Astrocyte (in vitro differentiated cells and primary cell): ENCODE results near the gene HTRA2. TPM values are rescaled to one million over a fixed set of nuclear protein-coding genes. Genes with fewer than 3 reads are reported as not detected.

Experiments used
- DNase-seq: peaks from one replicate; pipeline ENCODE4 v3.0.0-alpha.2; 2010; ENCODE audit warnings: low read depth
- FAIRE-seq: peaks from 2 replicates; lab custom pipeline; 2011; peaks lifted over from hg19 to GRCh38; lab: Jason Lieb, UNC
- H2AFZ ChIP-seq: 2 replicates; pipeline ENCODE4 v1.6.0; 2012; ENCODE audit warnings: low read depth, low read length, inconsistent platforms
- H3K27ac ChIP-seq: 2 replicates; pipeline ENCODE4 v1.5.1; 2011; ENCODE audit warnings: low read depth, low read length, inconsistent platforms
- H3K27me3 ChIP-seq: 2 replicates; pipeline ENCODE4 v1.6.0; 2011; ENCODE audit warnings: low read length, inconsistent platforms; ENCODE audit not compliant: insufficient read depth
- H3K36me3 ChIP-seq: 2 replicates; pipeline ENCODE4 v1.5.1; 2011; ENCODE audit warnings: low read length, inconsistent platforms; ENCODE audit not compliant: insufficient read depth
- H3K4me1 ChIP-seq: 2 replicates; pipeline ENCODE4 v1.5.1; 2011; ENCODE audit warnings: low read length, inconsistent platforms; ENCODE audit not compliant: insufficient read depth
- H3K4me2 ChIP-seq: 2 replicates; pipeline ENCODE4 v1.6.0; 2012; ENCODE audit warnings: low read length, inconsistent platforms
- H3K4me3 ChIP-seq: 2 replicates; pipeline ENCODE4 v1.5.1; 2011; ENCODE audit warnings: low read depth, mild to moderate bottlenecking, low read length, inconsistent platforms; ENCODE audit not compliant: insufficient read depth
- H3K79me2 ChIP-seq: 2 replicates; pipeline ENCODE4 v1.6.0; 2012; ENCODE audit warnings: mild to moderate bottlenecking, low read length, inconsistent platforms; ENCODE audit not compliant: insufficient read depth
- H3K9ac ChIP-seq: 2 replicates; pipeline ENCODE4 v1.6.0; 2012; ENCODE audit warnings: mild to moderate bottlenecking, low read length, inconsistent platforms
- H3K9me3 ChIP-seq: 2 replicates; pipeline ENCODE4 v1.5.1; 2012; ENCODE audit warnings: low read depth, mild to moderate bottlenecking, low read length, inconsistent platforms; ENCODE audit not compliant: insufficient read depth
- H4K20me1 ChIP-seq: 2 replicates; pipeline ENCODE4 v1.6.0; 2012; ENCODE audit warnings: low read length, inconsistent platforms; ENCODE audit not compliant: insufficient read depth
- H3K27ac Mint-ChIP-seq: one replicate; pipeline ENCODE4 v1.8.0; 2021; ENCODE audit warnings: mild to moderate bottlenecking, mixed read lengths; ENCODE audit not compliant: unreplicated experiment
- H3K27me3 Mint-ChIP-seq: one replicate; pipeline ENCODE4 v1.8.0; 2021; ENCODE audit warnings: low read depth, mixed read lengths; ENCODE audit not compliant: unreplicated experiment
- H3K36me3 Mint-ChIP-seq: one replicate; pipeline ENCODE4 v1.8.0; 2021; ENCODE audit warnings: low read depth, mixed read lengths; ENCODE audit not compliant: unreplicated experiment
- H3K4me1 Mint-ChIP-seq: one replicate; pipeline ENCODE4 v1.8.0; 2021; ENCODE audit warnings: low read depth, mixed read lengths; ENCODE audit not compliant: unreplicated experiment
- H3K4me3 Mint-ChIP-seq: one replicate; pipeline ENCODE4 v1.8.0; 2021; ENCODE audit warnings: mild to moderate bottlenecking, moderate library complexity, mixed read lengths; ENCODE audit not compliant: unreplicated experiment
- H3K9me3 Mint-ChIP-seq: one replicate; pipeline ENCODE4 v1.8.0; 2021; ENCODE audit warnings: mild to moderate bottlenecking, mixed read lengths; ENCODE audit not compliant: unreplicated experiment
- CTCF ChIP-seq: IDR thresholded peaks from 2 replicates; pipeline ENCODE4 v1.5.1; 2011; ENCODE audit warnings: low read depth, mild to moderate bottlenecking, inconsistent platforms, low read length, moderate library complexity; ENCODE audit not compliant: insufficient read depth
- EZH2 ChIP-seq: IDR thresholded peaks from 2 replicates; pipeline ENCODE4 v1.6.1; 2012; ENCODE audit warnings: mild to moderate bottlenecking, low read length, inconsistent platforms; ENCODE audit not compliant: insufficient read depth
- total RNA-seq: library from RNA; stranded (reverse); gene quantifications from 2 replicates; pipeline ENCODE4 v1.2.1, GENCODE V29; 2021

HTRA2 gene
- total RNA-seq, 1 donor from 2014 or later: 24.4 TPM

- Histone ChIP-seq H3K9ac (no peak overlapping the region), H2AFZ (no peak overlapping the region), H3K27ac (no peak overlapping the region), H3K4me2 (no peak overlapping the region), H3K4me3 (no peak overlapping the region), H3K36me3 (no peaks in the 10 kb centered on the region), H3K27me3 (no peaks in the 10 kb centered on the region), H3K4me1 (peaks cover 28% of the 10 kb centered on the region), H3K9me3 (no peaks in the 10 kb centered on the region), H3K79me2 (no peaks in the 10 kb centered on the region), H4K20me1 (no peaks in the 10 kb centered on the region)
- Mint-ChIP-seq H3K27me3 (no peaks in the 10 kb centered on the region), H3K36me3 (peaks cover 1% of the 10 kb centered on the region), H3K27ac (no peak overlapping the region), H3K4me3 (no peak overlapping the region), H3K9me3 (no peaks in the 10 kb centered on the region), H3K4me1 (peaks cover 25% of the 10 kb centered on the region)
- TF ChIP-seq EZH2 (no peak), CTCF (no peak)
- FAIRE-seq (no peak), DNase-seq (no peak)
Measured at GRCh38 chr2:74581463-74581862, 51.7 kb downstream of the HTRA2 start.

GRCh38 chr2:74582184-74582583 lies 52.5 kb downstream of the HTRA2 start:
- Mint-ChIP-seq H3K27me3 (no peaks in the 10 kb centered on the region), H3K4me3 (no peak overlapping the region), H3K9me3 (no peaks in the 10 kb centered on the region), H3K36me3 (peaks cover 1% of the 10 kb centered on the region), H3K4me1 (peaks cover 25% of the 10 kb centered on the region), H3K27ac (no peak overlapping the region)
- Histone ChIP-seq H3K4me1 (peaks cover 28% of the 10 kb centered on the region), H3K4me2 (no peak overlapping the region), H3K4me3 (no peak overlapping the region), H3K27me3 (no peaks in the 10 kb centered on the region), H3K36me3 (no peaks in the 10 kb centered on the region), H4K20me1 (no peaks in the 10 kb centered on the region), H3K79me2 (no peaks in the 10 kb centered on the region), H3K9ac (no peak overlapping the region), H2AFZ (no peak overlapping the region), H3K27ac (no peak overlapping the region), H3K9me3 (no peaks in the 10 kb centered on the region)
- no peak for DNase-seq
- no peak for FAIRE-seq
- TF ChIP-seq EZH2 (no peak), CTCF (no peak)

Other genes starting within 250 kb of the HTRA2 start
- gene SLC4A5, start 186.5 kb upstream of the HTRA2 start, total RNA-seq: 0.36 and 0.41 TPM in 2 replicates
- gene DCTN1, start 149.6 kb upstream of the HTRA2 start, total RNA-seq: 206 and 215 TPM in 2 replicates
- 2.1 and 2.5 TPM in 2 replicates for gene C2orf81, start 108.3 kb upstream of the HTRA2 start, total RNA-seq
- gene WDR54, start 108.2 kb upstream of the HTRA2 start, total RNA-seq: 14.8 and 17.5 TPM in 2 replicates
- 41.6 and 44.4 TPM in 2 replicates for gene RTKN, start 88.0 kb upstream of the HTRA2 start, total RNA-seq
- 19.2 and 23.2 TPM in 2 replicates for gene INO80B, start 74.8 kb upstream of the HTRA2 start, total RNA-seq
- gene WBP1, start 71.5 kb upstream of the HTRA2 start, total RNA-seq: 56.4 and 58.3 TPM in 2 replicates
- gene MOGS, start 64.6 kb upstream of the HTRA2 start, total RNA-seq: 84.4 and 101 TPM in 2 replicates
- gene MRPL53, start 57.3 kb upstream of the HTRA2 start, total RNA-seq: 48.0 and 50.6 TPM in 2 replicates
- 10.6 and 11.2 TPM in 2 replicates for gene CCDC142, start 46.9 kb upstream of the HTRA2 start, total RNA-seq
- gene TTC31, start 46.9 kb upstream of the HTRA2 start, total RNA-seq: 12.0 and 14.1 TPM in 2 replicates
- gene LBX2, start 30.3 kb upstream of the HTRA2 start, total RNA-seq: 0.89 and 1.0 TPM in 2 replicates
- gene PCGF1, start 22.2 kb upstream of the HTRA2 start, total RNA-seq: 17.8 and 17.9 TPM in 2 replicates
- not detected in 2 replicates for gene TLX2, start 15.5 kb upstream of the HTRA2 start, total RNA-seq
- 0.73 and 0.84 TPM in 2 replicates for gene DQX1, start 3.7 kb upstream of the HTRA2 start, total RNA-seq
- 82.5 and 82.8 TPM in 2 replicates for gene AUP1, start 227 bp upstream of the HTRA2 start, total RNA-seq
- 17.6 and 33.8 TPM in 2 replicates for gene LOXL3, start 24.0 kb downstream of the HTRA2 start, total RNA-seq
- 19.1 and 19.3 TPM in 2 replicates for gene DOK1, start 24.8 kb downstream of the HTRA2 start, total RNA-seq
- gene M1AP, start 118.4 kb downstream of the HTRA2 start, total RNA-seq: 0.20 TPM in 1 of 2 replicates, not detected in the other
- gene SEMA4F, start 124.3 kb downstream of the HTRA2 start, total RNA-seq: 12.5 and 13.9 TPM in 2 replicates